Prostate gland (tissue), 2 donors: Measurements from ENCODE around the gene XRCC1. TPM values are rescaled to one million over a fixed set of nuclear protein-coding genes. Genes with fewer than 3 reads are reported as not detected.

ENCODE experiments used
- DNase-seq: peaks from one replicate; pipeline ENCODE4 v3.0.0-alpha.2; 2019; ENCODE audit warnings: low spot score
- H3K27ac ChIP-seq, 2 donors: fragments of 200-600 bp; sonication (generic); 2 replicates each; pipeline ENCODE4 v1.5.1; 2017 to 2019
- H3K27me3 ChIP-seq: fragments of 200-600 bp; sonication (generic); replicated peaks from 2 replicates; pipeline ENCODE4 v1.5.1; 2019; ENCODE audit not compliant: insufficient read depth
- H3K36me3 ChIP-seq, 2 donors: fragments of 200-600 bp; sonication (generic); 1 replicate in 1 of 2; 2 replicates in 1 of 2; pipeline versions ENCODE4 v1.5.1 to v1.8.1; 2017 to 2019
- H3K4me1 ChIP-seq: fragments of 200-600 bp; sonication (generic); replicated peaks from 2 replicates; pipeline ENCODE4 v1.5.1; 2019
- H3K4me3 ChIP-seq, 2 donors: fragments of 200-600 bp; sonication (generic); 2 replicates each; pipeline ENCODE4 v1.5.1; 2017 to 2019
- H3K9me3 ChIP-seq: fragments of 200-600 bp; sonication (generic); 2 replicates; pipeline ENCODE4 v1.5.1; 2017
- CTCF ChIP-seq, 4 experiments: fragments of 200-600 bp in 2 of 4; fragments of 450-650 bp in 2 of 4; sonication (generic) in 2 of 4; IDR thresholded peaks; 1 replicate in 3 of 4; 2 replicates in 1 of 4; pipeline ENCODE4 v1.5.1; 2016 to 2019; ENCODE audit warnings: antibody characterized with exemption in 4 of 4, mild to moderate bottlenecking in 2 of 4, moderate library complexity in 2 of 4
- POLR2A ChIP-seq: fragments of 450-650 bp; IDR thresholded peaks from one replicate; pipeline ENCODE4 v1.6.1; 2016; ENCODE audit warnings: antibody characterized with exemption, mild to moderate bottlenecking
- POLR2AphosphoS5 ChIP-seq: sonication (generic); formaldehyde crosslinking; IDR thresholded peaks from one replicate; pipeline ENCODE4 v1.6.1; 2017; ENCODE audit warnings: antibody characterized with exemption
- WGBS: methylation state at CpG from one replicate; pipeline ENCODE4 v1.1.5; 2018; 5-methylcytosine and 5-hydroxymethylcytosine counted together
- intact Hi-C: fragments of 100-400 bp; cut with DNase I; formaldehyde crosslinking; loops from one replicate; pipeline ENCODE4 v1.14.2; 2022
- total RNA-seq, 2 donors: library from RNA; depleted of rRNA; stranded (reverse); fragments of >200 nt; gene quantifications; one replicate each; pipeline ENCODE4 v1.1.0, GENCODE V29; 2016

The XRCC1 gene
- total RNA-seq, 2 donors from 2014 or later = 25.8 to 52.5 TPM

- Histone ChIP-seq H3K4me1 (no peaks in the 10 kb centered on the region), H3K4me3 (no peak overlapping the region), H3K27me3 (no peaks in the 10 kb centered on the region), H3K27ac (no peak overlapping the region), H3K9me3 (no peaks in the 10 kb centered on the region), H3K36me3 (no peaks in the 10 kb centered on the region)
- 90% methylated on average over 6 of the region's 6 CpGs for WGBS
- no peak for TF ChIP-seq POLR2A
- no peak for TF ChIP-seq POLR2AphosphoS5
- TF ChIP-seq CTCF (IDR thresholded peaks at IDR 0.05) = no peak
- DNase-seq = no peak
- intact Hi-C loops = no loop called here
These were observed 41.6 kb upstream of the XRCC1 start for GRCh38 chr19:43616954-43617353.

GRCh38 chr19:43616306-43616705 is 41.0 kb upstream of the XRCC1 start:
- intact Hi-C loops = no loop called here
- DNase-seq = no peak
- Histone ChIP-seq H3K36me3 (no peaks in the 10 kb centered on the region), H3K27ac (no peak overlapping the region), H3K4me3 (no peak overlapping the region), H3K9me3 (no peaks in the 10 kb centered on the region), H3K27me3 (no peaks in the 10 kb centered on the region), H3K4me1 (no peaks in the 10 kb centered on the region)
- WGBS = 92% methylated on average over 1 of the region's 1 CpG
- no peak for TF ChIP-seq CTCF (IDR thresholded peaks at IDR 0.05)
- no peak for TF ChIP-seq POLR2A
- TF ChIP-seq POLR2AphosphoS5 = no peak

GRCh38 chr19:43612374-43612773 is 37.0 kb upstream of the XRCC1 start:
- over 99% methylated on average over 12 of the region's 12 CpGs for WGBS

GRCh38 chr19:43611788-43612187 is 36.5 kb upstream of the XRCC1 start, which contains the start of gene SRRM5:
TSS of gene SRRM5 (plus strand) at chr19:43612088. CDS start at chr19:43612122, 34 bp downstream.
- no peak within 1 kb of the TSS for H3K4me3 ChIP-seq
- peaks cover 3% of the 10 kb centered on the region for H3K4me1 ChIP-seq
- H3K27me3 ChIP-seq = no peaks in the 10 kb centered on the region
- no peak for DNase-seq
- H3K9me3 ChIP-seq = no peaks in the 10 kb centered on the region
- no peak within 1 kb of the TSS for H3K27ac ChIP-seq
- intact Hi-C loops = no loop called here
- TF ChIP-seq POLR2A = no peak
- no peak for TF ChIP-seq CTCF (IDR thresholded peaks at IDR 0.05)
- TF ChIP-seq POLR2AphosphoS5 = no peak
- 93% methylated on average over 3 of the region's 3 CpGs for WGBS
- no peaks in the 10 kb centered on the region for H3K36me3 ChIP-seq

More at GRCh38 chr19:43612374-43612773, 37.0 kb upstream of the XRCC1 start:
- H3K27me3 ChIP-seq = no peaks in the 10 kb centered on the region
- no peaks in the 10 kb centered on the region for H3K36me3 ChIP-seq
- no peak overlapping the region for H3K27ac ChIP-seq
- no peaks in the 10 kb centered on the region for H3K9me3 ChIP-seq
- H3K4me3 ChIP-seq = no peak overlapping the region
- H3K4me1 ChIP-seq = no peaks in the 10 kb centered on the region
- no peak for DNase-seq
- intact Hi-C loops = no loop called here
- TF ChIP-seq CTCF (IDR thresholded peaks at IDR 0.05) = no peak
- no peak for TF ChIP-seq POLR2AphosphoS5
- no peak for TF ChIP-seq POLR2A

GRCh38 chr19:43610493-43610892 is 35.2 kb upstream of the XRCC1 start:
- no peaks in the 10 kb centered on the region for H3K9me3 ChIP-seq
- no peak for TF ChIP-seq CTCF (IDR thresholded peaks at IDR 0.05)
- no peak for TF ChIP-seq POLR2A
- TF ChIP-seq POLR2AphosphoS5 = no peak
- no peak for DNase-seq
- H3K4me3 ChIP-seq = no peak overlapping the region
- H3K36me3 ChIP-seq = no peaks in the 10 kb centered on the region
- H3K4me1 ChIP-seq = peaks cover 7% of the 10 kb centered on the region
- intact Hi-C loops = no loop called here
- H3K27me3 ChIP-seq = no peaks in the 10 kb centered on the region
- WGBS = 63% methylated on average over 3 of the region's 3 CpGs
- H3K27ac ChIP-seq = no peak overlapping the region
